HL-60 (cell line): ENCODE results near the gene SPOCK2.

Experiments used
- DNase-seq, 2 experiments: peaks; one replicate each; pipeline ENCODE4 v3.0.0-alpha.2; 2010 to 2020; ENCODE audit warnings: low read depth in 1 of 2, low spot score in 1 of 2
- H3K27ac ChIP-seq: fragments of 250-450 bp; sonication (Bioruptor Pico); replicated peaks from 2 replicates; pipeline ENCODE4 v1.5.1; 2020; ENCODE audit warnings: mild to moderate bottlenecking, moderate library complexity
- H3K27me3 ChIP-seq: fragments of 250-450 bp; sonication (Bioruptor Pico); 2 replicates; pipeline ENCODE4 v1.5.1; 2021; ENCODE audit warnings: mild to moderate bottlenecking, moderate library complexity; ENCODE audit not compliant: insufficient read depth, poor library complexity, severe bottlenecking
- H3K4me3 ChIP-seq: replicated peaks from 2 replicates; pipeline ENCODE4 v1.5.1; 2011; ENCODE audit warnings: mild to moderate bottlenecking, control low read depth, low read length; ENCODE audit not compliant: insufficient read depth
- GABPA ChIP-seq: IDR thresholded peaks from 2 replicates; pipeline ENCODE4 v1.6.1; 2012; ENCODE audit warnings: low read depth
- POLR2AphosphoS5 ChIP-seq: IDR thresholded peaks from 2 replicates; pipeline ENCODE4 v1.6.1; 2012; ENCODE audit warnings: low read depth
- SPI1 ChIP-seq: IDR thresholded peaks from 2 replicates; pipeline ENCODE4 v1.6.1; 2012; ENCODE audit warnings: low read depth, mild to moderate bottlenecking, borderline replicate concordance
- TF ChIP-seq, protein P1 (sequence below): IDR thresholded peaks from 2 replicates; pipeline ENCODE4 v1.6.1; 2012; ENCODE audit warnings: low read depth; ENCODE audit not compliant: insufficient replicate concordance
- TF ChIP-seq, protein P2 (sequence below): IDR thresholded peaks from one replicate; pipeline ENCODE4 v1.5.1; 2011; ENCODE audit warnings: low read length, control low read depth, inconsistent platforms; ENCODE audit not compliant: insufficient read depth

The SPOCK2 gene

DNA sequence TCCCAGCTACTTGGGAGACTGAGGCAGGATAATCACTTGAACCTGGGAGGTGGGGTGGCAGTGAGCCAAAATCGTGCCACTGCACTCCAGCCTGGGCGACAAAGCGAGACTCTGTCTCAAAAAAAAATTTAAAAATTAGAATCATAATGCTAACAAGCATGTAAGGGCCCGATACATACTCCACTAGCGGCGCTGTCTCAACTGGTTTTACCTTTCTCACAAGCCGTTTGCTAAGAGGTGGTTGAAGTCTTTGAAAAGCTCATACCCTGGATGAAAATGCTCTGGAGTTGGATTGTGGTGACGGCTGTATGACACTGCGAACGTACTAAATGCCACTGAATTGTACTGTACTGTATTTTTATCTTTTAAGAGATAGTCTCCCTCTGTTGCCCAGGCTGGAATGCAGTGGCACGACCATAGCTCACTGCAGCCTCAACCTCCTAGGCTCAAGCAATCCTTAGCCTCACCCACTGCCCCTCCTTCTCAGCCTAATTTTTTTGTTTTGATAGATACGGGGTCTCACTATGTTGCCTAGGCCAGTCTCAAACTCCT lies 29.9 kb downstream of the SPOCK2 start:
- TF ChIP-seq, protein P1, sequence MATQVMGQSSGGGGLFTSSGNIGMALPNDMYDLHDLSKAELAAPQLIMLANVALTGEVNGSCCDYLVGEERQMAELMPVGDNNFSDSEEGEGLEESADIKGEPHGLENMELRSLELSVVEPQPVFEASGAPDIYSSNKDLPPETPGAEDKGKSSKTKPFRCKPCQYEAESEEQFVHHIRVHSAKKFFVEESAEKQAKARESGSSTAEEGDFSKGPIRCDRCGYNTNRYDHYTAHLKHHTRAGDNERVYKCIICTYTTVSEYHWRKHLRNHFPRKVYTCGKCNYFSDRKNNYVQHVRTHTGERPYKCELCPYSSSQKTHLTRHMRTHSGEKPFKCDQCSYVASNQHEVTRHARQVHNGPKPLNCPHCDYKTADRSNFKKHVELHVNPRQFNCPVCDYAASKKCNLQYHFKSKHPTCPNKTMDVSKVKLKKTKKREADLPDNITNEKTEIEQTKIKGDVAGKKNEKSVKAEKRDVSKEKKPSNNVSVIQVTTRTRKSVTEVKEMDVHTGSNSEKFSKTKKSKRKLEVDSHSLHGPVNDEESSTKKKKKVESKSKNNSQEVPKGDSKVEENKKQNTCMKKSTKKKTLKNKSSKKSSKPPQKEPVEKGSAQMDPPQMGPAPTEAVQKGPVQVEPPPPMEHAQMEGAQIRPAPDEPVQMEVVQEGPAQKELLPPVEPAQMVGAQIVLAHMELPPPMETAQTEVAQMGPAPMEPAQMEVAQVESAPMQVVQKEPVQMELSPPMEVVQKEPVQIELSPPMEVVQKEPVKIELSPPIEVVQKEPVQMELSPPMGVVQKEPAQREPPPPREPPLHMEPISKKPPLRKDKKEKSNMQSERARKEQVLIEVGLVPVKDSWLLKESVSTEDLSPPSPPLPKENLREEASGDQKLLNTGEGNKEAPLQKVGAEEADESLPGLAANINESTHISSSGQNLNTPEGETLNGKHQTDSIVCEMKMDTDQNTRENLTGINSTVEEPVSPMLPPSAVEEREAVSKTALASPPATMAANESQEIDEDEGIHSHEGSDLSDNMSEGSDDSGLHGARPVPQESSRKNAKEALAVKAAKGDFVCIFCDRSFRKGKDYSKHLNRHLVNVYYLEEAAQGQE, result no peak
- TF ChIP-seq GABPA, result no peak
- TF ChIP-seq SPI1, result no peak
- TF ChIP-seq POLR2AphosphoS5, result no peak
- TF ChIP-seq, protein P2, sequence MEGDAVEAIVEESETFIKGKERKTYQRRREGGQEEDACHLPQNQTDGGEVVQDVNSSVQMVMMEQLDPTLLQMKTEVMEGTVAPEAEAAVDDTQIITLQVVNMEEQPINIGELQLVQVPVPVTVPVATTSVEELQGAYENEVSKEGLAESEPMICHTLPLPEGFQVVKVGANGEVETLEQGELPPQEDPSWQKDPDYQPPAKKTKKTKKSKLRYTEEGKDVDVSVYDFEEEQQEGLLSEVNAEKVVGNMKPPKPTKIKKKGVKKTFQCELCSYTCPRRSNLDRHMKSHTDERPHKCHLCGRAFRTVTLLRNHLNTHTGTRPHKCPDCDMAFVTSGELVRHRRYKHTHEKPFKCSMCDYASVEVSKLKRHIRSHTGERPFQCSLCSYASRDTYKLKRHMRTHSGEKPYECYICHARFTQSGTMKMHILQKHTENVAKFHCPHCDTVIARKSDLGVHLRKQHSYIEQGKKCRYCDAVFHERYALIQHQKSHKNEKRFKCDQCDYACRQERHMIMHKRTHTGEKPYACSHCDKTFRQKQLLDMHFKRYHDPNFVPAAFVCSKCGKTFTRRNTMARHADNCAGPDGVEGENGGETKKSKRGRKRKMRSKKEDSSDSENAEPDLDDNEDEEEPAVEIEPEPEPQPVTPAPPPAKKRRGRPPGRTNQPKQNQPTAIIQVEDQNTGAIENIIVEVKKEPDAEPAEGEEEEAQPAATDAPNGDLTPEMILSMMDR, result no peak
- Histone ChIP-seq H3K27me3 (no peaks in the 10 kb centered on the region), H3K27ac (no peak overlapping the region), H3K4me3 (no peak overlapping the region)
- no peak for DNase-seq

DNA sequence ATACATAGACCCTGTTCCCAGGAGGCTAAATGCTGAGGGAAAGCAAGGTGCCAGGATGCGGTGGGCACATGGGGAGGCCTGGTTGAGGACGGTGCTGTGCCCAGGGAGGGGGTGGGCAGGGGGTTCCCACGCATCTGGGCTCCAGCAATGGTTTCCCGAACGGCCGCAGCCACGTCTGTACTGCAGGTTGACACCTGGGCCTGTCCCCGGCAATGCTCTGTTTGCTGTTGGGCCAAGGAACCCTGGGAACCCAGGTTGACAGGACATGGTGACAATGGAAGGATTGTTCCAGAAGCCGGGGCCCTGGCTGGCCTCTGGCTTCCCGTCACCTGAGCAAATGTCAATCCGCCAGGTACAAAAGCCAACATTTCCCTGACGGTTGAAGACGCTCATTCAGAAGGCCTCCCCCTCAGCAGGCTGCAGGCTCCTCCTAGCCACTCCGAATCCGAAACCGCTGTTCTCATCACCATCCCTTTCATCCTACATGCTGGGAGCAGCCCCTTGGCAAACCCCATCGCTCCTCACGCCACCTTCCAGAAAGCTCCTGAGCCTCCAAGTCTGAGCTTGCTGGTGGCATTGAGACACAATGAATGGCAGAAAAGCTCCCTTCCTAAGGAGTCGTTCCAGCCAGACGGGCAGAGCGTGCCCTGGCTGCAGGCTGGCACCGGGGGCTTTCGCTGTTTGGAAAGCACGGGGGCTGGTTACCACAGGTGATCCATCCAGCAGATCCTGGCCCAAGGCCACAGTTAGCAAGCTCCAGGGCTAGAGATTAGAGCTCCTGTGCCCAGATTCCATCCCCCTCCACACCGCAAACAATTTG lies 31.2 kb downstream of the SPOCK2 start:
- Histone ChIP-seq H3K27ac (no peak overlapping the region), H3K4me3 (no peak overlapping the region), H3K27me3 (no peaks in the 10 kb centered on the region)
- DNase-seq, result no peak
- TF ChIP-seq, protein P1, result no peak
- TF ChIP-seq POLR2AphosphoS5 (no peak), GABPA (no peak), SPI1 (no peak)
- TF ChIP-seq, protein P2, result no peak

DNA sequence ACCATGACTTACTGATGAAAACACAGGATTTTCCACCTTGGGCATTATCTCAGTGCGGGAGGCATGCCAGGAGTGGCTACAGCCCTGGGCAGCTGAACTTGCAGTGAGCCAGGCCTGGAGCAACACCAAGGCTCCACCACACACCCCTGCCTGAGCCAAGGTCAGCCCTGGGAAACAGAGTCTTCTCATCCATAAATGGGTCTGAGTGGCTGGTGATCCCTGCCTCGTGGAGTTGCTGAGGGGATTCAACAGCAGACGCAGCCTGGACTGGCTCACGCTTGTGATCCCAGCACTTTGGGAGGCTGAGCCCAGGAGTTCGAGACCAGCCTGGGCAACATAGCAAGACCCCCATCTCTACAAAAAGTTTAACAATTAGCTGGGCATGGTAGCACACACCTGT lies 32.2 kb downstream of the SPOCK2 start:
- no peak for DNase-seq
- TF ChIP-seq, protein P1, result no peak
- TF ChIP-seq SPI1, result no peak
- no peak for TF ChIP-seq GABPA
- TF ChIP-seq, protein P2, result no peak
- no peak for TF ChIP-seq POLR2AphosphoS5
- H3K27ac ChIP-seq, result no peak overlapping the region
- H3K27me3 ChIP-seq, result no peaks in the 10 kb centered on the region
- no peak overlapping the region for H3K4me3 ChIP-seq
